GM19452 (cell line): ENCODE data around the gene LONP2.
"Not testable (repeated sequence)": the region's sequence is repeated elsewhere in the genome, so short reads cannot be mapped to it uniquely, and the experiment has no call there.

Experiments
- ATAC-seq: cut with Tn5 transposase; IDR thresholded peaks from one replicate; pipeline ENCODE4 v1.9.1; 2021; ENCODE audit not compliant: unreplicated experiment

Gene LONP2

GRCh38 chr16:48330189-48330840, 86.2 kb downstream of the LONP2 start:
- ATAC-seq, result no peak

GRCh38 chr16:48330841-48331192, 86.7 kb downstream of the LONP2 start:
- no peak for ATAC-seq

- no peak for ATAC-seq
These were observed 88.9 kb downstream of the LONP2 start for GRCh38 chr16:48332978-48333377.

- ATAC-seq, result no peak
These were observed 90.2 kb downstream of the LONP2 start for GRCh38 chr16:48334325-48334724.

- no peak for ATAC-seq
These were observed 91.9 kb downstream of the LONP2 start for GRCh38 chr16:48335961-48336360.

- no peak for ATAC-seq
These were observed 96.0 kb downstream of the LONP2 start for GRCh38 chr16:48340054-48340453.

GRCh38 chr16:48342591-48342990, 98.5 kb downstream of the LONP2 start:
- ATAC-seq, result no peak

GRCh38 chr16:48347191-48347865, 103.2 kb downstream of the LONP2 start:
- ATAC-seq, result no peak

- no peak for ATAC-seq
These were observed 103.9 kb downstream of the LONP2 start for GRCh38 chr16:48347980-48348379.

- ATAC-seq, result no peak
These were observed 106.6 kb downstream of the LONP2 start for GRCh38 chr16:48350736-48351135.

GRCh38 chr16:48352648-48353390, 108.7 kb downstream of the LONP2 start:
- no peak for ATAC-seq

GRCh38 chr16:48353565-48354163, 109.6 kb downstream of the LONP2 start:
- ATAC-seq, result peak; percentile 74

- not testable (repeated sequence) for ATAC-seq
These were observed 110.3 kb downstream of the LONP2 start for GRCh38 chr16:48354385-48354784.

- ATAC-seq, result no peak
These were observed 111.1 kb downstream of the LONP2 start for GRCh38 chr16:48354877-48355855.

- ATAC-seq, result no peak
These were observed 112.7 kb downstream of the LONP2 start for GRCh38 chr16:48356633-48357376.

GRCh38 chr16:48358419-48358818, 114.3 kb downstream of the LONP2 start:
- no peak for ATAC-seq

GRCh38 chr16:48359983-48360382, 115.9 kb downstream of the LONP2 start:
- no peak for ATAC-seq

- ATAC-seq, result no peak
These were observed 116.9 kb downstream of the LONP2 start for GRCh38 chr16:48361012-48361411.

- no peak for ATAC-seq
These were observed 117.5 kb downstream of the LONP2 start for GRCh38 chr16:48361540-48362144.
